NCI-H226 (cell line): ENCODE data around the gene ATG4C.

Experiments used
- DNase-seq: peaks from one replicate; pipeline ENCODE4 v3.0.0-alpha.2; 2015

Gene ATG4C

DNA sequence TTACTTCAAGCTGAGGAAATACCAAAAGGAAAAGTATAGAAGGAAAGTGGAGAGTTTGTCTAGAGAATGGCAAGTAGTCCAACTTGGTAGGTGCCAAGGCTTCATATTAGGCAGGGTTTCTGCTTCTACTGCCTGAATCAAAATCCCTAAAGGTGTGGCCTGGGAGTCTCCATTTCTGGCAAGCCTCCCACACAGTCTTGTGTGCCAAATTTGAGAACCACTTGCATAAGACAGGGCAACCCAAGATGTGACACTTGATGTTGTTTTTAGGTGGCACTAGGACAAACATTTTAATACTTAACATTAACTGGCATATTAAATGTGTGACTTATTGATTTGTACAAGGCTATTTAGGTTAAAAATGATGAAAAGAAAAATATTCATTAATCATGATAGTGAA lies 60.1 kb downstream of the ATG4C start:
- no peak for DNase-seq

DNA sequence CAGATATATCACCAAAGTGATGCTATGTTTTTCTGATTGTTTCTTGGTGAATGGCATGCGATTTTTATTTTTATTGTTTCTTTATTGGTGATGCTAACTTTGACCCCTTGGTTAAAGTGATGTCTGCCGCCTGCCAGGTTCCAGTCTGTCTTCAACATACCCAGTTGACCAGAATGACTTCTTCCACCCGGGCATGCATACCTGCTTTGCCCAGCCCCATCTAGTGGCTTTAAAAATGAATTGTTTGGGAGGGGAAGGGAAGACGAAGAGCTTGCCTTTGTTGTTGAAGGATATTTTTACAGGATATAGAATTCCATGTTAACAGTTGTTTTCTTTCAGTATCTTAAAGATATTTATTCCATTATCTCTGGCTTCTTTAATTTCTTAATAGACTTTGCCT lies 65.1 kb downstream of the ATG4C start:
- DNase-seq = no peak

DNA sequence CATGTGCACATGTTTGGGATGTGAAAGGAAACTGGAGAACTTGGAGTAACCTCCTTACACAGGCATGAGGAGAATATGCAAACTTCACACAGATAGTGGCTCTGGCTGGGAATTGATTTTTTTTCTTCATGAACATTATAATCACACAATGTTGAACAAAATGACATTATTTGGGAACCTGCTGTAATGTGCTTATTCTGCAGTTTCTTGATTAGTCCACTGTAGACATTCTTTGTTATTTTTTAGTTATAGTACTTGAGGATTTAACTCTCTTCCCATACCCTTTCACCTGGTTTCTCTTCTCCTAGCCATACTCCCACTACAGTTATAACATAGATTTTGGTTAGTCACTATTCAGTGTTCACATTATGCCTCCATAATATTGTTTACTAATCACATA lies 68.3 kb downstream of the ATG4C start:
- no peak for DNase-seq

DNA sequence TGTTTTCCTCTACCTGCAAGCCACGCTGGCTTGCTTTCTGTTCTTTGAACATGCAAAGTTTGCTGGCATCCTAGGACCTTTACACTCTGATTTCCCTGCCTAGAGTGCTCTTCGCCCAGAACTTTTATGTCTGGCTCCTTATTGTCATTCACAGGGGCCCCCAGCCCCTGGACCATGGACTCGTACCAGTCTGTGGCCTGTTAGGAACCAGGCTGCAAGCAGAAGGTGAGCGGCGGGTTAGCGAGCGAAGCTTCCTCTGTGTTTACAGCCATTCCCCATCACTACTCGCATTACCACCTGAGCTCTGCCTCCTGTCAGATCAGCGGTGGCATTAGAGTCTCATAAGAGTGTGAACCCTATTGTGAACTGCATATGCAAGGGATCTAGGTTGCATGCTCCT lies 73.0 kb downstream of the ATG4C start:
- no peak for DNase-seq

DNA sequence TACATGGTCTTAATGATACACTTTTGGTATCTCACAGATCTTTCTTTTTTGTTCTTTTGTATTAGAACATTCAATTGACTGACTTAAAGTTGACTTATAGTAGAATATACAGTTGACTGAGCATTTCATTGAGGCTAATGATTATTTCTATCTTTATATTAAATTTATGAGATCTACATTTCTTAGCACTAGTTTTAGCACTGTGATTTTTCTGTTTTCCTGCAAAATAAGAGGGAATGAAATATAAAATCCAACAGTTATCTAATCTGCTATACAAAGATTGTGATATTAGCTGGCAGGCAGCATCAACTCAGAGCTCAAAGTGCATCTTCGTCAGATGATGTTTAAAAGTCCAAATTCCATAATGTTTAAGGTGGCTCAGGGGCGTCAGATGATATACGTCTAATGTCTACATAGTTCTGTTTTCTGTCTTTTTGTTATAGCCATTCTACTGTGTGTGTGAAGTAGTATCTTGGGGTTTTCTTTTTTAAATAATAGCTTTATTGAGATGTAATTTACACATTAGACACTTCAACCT lies 85.4 kb downstream of the ATG4C start:
- DNase-seq = no peak

DNA sequence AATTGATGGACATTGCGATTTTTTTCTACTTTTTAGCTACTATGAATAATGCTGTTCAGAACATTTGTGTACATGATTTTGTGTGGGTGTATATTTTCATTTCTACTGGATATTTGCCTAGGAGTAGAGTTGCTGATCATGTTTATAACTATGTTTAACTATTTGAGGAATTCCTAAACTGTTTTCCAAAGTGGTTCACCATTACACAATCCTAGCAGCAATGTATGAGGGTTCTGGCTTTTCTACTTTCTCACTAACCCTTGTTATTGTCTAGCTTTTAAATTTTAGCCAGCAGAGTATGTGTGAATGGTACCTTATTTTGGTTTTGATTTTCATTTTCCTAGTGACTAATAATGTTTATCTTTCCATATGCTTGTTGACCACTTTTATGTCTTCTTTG lies 86.2 kb downstream of the ATG4C start:
- DNase-seq = no peak

DNA sequence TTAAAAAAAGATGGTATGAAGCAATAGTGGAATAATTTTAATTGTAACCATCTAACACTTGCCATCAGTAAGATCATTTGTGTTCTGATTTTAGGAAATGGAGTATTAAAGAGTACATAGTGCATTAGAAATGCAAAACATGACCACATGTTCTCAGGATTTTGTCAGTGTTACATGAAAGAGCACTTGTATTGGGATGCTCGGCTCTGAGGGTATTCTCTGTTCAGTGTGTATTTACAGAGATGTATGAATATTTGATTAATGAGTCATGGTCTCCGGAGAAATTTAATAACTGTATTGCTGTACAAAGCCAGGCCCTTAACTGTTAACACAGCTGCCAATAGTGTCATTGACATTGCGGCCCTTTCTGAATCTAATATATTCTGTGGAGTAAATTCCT lies 91.7 kb downstream of the ATG4C start:
- no peak for DNase-seq

DNA sequence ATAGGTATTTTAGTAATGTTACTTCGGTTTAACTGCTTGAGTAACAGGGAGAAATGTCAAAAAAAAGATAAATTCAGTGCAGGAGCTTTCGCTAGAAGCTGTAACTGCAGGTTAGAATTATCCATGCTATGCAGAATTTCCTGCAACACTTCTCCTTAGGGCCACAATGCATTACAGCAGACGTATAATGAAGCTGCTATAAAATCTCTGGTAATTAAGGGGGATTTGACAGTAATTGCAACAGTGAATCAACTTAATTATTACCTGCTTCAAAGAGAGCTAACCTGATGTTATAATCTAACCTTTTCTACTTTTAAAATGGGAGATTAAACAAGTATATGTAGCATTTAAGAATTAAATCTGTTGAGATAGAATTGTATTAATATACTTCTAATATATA lies 92.6 kb downstream of the ATG4C start:
- DNase-seq = no peak

DNA sequence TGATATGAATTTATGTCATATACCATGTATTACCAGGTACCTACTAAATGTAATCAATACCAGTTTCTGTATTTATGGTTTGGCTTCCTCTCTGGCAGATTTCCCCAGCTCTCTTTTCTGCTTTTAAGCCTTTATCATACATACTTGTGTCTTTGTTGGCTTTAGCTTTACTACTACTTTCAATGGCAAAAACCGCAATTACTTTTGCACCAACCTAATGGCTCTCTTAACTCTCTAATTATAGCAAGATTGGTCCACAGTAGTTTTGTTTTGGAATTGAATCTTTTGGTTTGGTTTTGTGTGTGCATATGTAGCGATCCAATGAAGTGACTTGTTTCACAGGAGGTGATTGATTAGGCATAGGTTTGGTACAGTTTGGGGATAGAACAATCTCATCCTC lies 93.6 kb downstream of the ATG4C start:
- no peak for DNase-seq

DNA sequence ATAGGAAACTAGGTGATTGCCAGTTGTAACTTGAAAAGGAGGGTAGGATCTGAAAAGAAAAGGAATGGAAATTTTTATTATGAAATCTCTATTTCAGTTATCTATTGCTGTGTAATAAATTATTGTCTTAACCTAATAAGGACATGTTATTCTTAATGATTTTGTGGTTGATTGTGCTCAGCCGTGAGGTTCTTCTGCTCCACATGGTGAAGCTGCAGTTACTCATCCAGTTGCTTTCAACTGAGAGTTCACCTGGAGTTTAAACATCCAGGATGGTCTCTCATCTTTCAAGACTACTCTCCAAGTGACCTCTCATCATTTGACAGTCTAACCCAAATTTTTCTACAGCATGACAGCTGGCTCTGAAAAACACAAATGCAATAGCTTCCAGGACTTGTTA lies 96.0 kb downstream of the ATG4C start:
- DNase-seq = no peak

DNA sequence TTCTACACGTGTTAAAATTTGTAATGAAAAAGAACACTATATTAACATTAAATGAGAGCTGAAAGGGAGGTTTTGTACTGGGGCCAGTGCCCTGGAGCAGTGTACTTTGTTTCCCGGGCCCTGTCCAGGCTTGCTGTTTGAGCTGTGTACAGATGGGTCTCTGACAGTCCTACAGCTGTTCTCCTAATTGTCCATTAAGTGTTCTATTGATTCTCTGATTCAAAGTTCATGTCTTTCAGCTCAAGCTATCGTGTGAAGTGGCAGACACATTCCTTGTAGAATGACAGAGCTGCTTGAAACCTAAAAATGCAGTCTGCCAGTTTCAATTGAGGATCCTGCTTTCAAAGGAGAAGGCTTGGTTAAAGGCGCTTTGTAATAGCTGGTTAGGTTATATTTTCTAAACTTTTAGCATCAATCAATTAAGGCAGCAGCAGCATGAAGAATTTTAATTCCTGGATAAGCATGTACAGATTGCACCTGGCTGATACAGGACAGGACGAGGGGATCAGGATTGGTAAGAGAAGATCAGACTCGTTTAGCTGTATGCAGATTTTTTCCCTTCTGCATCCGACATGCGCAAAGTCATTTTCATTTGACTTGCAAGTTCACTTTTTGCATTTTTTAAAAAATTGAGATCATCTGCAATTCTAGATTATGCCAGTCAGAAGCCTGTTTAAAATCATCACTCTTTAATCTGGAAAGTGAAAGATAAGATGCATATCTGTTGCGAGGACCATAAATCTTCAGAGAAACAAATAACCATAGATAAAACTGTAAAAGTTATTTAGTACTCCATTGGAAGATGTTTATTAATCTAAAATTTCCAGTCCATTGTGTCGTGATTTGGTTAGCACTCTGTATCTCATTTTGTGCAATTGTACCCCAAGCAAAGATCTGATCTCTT lies 98.5 kb downstream of the ATG4C start:
- no peak for DNase-seq

DNA sequence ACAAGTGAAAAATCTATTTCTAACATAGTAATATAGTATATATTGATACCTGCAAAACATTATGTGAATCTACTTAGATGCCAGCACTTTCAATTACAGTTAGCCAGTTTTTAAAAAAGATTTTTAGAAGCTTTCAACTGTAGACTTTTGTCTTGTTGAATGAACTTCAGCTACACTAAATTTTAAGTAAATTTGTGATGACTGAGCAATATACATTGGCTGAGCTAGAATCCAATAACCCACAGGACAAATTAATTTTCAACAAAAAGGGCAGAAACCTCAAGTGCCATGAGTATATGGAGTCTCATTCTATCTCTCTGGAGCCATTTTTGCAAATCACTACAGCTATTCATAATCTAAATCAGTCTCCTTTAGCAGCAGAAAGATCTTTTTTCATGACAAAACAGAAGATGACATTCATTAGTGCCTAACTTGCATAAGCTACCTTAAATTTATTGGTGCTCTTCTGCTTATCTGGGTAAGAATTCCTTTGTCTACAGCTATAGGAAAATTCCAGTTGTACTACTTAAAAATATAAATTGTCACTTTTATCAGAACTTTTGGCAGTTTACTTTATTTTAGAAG lies 100.3 kb downstream of the ATG4C start:
- no peak for DNase-seq

DNA sequence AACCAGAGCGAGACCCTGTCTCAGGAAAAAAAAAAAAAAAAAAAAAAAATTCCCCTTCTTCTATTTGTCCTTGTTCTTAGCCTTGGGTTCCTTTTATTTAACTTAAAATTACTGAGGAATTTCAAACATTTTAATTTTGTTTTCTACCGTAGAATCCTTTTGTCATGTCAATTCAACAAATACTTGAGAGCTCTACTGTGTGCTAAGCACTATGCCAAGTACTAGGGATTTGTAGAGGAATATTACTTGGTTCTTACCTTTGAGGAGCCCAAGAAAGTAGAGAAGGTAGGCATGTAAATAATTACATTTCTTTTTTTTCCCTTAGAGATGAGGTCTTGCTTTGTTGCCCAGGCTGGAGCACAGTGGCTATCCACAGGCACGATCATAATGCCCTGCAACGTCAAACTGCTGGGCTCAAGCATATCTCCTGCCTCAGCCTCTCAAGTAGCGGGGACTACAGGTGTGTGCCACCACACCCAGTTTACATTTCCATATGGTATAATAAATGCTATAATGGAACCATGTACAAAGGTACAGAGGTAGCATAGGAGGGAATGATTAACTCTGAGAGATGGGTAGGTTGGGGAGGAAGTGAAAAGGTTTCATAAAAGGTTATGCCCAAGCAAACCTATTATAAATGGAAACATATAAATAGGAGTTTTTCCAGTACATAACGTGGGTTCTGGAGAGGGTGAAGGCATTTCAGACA lies 104.0 kb downstream of the ATG4C start:
- DNase-seq = no peak

DNA sequence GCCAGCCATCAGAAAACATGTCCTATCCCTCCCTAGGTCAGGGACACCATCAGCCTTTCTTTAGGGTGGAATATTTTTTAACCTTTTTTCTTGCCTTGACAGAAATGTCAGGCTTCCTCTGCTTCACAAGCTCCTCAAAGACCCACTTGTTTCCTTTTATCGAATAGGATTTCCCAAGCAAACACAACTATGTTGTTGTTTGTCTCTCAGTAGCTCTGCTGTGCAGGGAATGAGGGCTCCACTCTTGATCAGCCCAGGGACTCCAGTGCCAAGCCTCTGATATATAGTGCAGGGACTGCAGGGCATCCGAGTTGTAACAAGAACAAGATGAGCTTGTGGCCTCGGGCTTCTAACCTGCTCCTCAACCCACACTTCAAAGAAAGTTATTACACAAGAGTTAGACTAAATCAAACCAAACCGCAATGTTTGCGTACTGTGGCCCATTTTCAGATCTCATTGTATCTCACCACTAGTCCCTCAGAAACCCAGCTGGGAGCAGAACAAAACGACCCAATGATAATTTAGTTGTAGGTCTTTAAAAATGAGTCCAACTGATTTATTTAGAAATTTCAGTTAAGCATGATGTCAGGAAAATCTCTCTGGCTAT lies 108.1 kb downstream of the ATG4C start:
- no peak for DNase-seq

DNA sequence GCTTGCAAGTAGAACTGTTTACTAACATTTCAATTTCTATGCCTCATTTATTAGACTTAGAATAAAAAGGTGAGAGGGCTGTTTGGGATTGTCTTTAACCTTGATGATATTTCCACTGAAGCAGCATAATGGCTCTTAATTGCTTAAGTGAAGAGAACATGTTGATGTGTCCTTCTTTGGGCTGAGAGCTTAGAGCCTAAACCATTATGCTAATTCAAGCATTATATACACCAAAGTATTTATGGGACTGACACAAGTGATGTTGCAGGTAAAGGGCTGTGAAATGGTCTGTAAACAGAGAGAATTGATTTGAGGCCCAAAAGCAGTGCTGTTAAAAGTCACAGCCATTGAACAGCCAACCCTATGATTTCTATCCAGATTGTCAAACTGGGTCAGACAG lies 113.9 kb downstream of the ATG4C start:
- DNase-seq = no peak

DNA sequence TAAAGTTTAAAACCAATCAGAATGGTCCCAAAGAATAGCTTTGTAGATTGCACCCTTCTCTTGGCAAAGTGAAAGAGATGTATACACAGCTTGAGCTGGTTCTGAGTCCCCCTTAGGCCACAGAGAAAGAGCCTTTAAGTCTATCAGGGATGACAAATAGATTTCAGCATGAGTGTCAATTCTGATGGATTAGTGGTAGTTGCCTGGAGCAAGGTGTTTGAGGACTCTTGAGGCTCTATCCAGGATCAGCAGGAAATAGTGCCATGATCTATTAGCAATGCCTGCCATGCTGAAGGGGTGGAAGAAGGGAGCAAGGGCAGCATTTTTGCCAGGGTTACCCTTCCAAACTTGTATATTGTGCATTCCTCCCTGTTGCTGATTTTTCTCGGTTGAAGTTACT lies 116.6 kb downstream of the ATG4C start:
- DNase-seq = no peak

DNA sequence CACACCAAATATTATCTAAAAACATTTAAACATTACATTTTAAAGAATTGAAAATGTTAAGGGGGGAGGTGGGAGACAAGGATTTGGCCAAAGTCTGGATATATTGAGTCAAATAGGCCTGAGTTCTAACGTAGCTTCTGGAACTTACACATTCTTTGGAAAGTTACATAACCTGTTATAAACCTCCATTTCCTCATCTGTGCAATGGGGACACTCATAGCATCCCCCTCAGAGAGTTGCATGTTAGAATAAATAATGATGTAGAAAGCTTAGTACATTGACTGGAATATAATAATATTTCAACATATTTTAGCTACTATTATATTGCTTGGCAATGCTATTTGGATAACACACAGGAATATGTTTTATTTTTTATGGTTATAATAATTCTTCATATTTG lies 117.7 kb downstream of the ATG4C start:
- DNase-seq = no peak

DNA sequence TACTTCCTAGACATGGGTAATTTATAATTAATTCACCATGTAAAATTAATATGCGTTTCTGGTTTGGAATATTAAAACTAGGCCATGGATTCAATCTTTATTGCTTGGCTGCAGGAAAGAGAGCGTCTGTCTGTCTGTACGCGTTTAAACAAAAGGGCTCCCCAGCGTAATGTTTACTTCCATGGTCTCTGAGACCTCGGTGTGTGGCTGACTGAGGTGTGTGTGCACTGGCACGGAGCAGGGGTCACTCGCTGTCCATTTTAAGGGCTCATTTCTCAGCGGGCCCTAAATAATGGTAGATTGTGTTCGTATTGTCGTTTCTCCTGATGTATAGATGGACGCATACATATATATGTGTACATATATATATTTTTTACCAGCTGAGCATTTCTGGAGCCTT lies 119.6 kb downstream of the ATG4C start:
- no peak for DNase-seq

DNA sequence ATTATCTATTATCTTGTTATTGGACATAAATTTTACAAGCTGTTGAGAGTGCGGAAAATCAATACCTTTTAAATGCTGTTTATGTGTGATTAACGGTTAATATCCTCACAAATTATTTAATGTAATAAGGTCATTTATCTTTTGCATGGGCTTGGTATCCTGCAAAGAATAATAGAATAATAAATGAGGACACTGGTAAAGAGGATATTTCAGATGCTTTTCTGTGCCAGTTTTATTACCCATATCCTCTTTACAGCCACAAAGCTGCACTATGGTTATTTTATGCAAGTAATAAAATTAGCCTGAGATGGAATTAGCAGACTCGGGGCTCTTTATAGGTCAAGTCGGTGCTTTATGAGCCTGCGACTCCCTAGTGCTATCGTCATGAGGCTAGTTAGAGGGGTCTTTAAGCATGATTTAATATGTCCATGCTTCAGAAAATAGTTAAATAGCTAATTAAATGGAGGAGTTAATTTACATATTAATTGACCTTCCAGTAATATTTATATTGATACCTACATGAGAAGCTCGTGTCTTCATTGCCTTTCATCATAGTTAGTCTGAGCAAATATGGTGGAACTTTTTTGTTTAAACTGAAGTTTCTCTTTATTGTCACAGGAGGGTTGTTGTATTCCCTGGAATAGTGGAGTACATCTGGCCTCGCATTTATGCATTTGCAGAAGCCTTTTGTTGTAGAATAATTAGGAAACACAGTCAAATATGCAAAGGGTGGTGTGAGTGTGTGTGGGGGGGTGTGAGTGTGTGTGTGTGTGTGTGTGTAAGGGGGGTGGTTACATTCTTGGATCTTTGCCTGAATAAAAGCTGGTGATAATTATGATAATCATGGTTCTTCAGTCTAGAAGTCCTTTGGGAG lies 120.3 kb downstream of the ATG4C start:
- DNase-seq = no peak

DNA sequence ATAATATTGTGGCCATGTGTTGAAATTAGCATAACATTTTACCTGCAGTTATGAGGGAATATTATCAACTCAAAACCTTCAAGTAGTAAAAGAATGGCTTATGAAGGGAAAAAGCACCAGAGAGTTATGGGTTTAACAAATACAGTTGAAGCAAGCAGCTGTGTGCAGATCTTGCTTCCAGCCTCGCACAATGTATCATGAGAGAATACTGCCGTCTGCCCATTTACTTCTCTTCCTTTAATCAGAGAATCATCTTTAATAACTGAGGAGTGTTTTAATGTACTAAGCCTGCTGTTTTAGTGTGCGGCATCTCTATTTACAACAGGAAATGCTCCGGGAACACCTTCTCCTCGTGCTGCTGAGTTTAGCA lies 120.9 kb downstream of the ATG4C start:
- no peak for DNase-seq

DNA sequence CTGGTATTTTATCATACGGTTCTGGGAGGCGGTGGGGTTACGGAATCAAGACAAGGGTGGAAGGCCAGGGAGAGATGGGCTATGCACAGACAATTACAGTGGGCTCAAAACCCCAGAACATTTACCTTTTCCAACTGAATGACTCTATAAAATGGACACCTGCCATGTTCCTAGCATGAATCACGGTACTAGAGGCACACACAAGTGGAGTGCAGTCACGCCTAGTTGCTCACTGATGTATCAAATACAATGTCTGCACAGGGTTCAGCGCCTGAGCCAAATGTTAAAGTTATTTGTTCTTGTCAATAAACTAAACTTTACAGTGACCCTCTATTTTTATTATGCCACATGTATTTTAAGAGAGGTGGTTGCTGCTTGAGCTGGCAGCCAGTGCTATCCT lies 121.4 kb downstream of the ATG4C start:
- no peak for DNase-seq

DNA sequence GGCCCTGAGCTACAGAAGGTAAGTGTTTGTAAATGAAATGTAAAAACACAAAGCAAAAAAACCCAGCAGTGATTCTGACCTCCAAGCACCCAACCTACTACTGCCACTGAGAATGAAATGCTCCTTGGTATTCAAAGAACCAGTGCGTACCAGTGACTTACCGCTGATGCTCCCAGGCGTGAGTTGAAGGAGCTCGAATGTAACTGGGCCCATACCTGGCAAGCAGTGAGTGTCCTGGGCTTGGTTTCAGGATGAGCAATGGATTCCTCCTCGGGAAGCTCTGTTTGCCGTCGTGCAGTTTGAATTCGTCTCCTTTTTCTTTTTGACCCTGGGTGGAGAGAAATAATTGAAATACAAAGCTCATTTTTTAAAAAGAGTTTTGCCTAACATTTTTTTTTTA lies 121.9 kb downstream of the ATG4C start:
- no peak for DNase-seq
